MM.1S (cell line): ENCODE data around the gene TMOD3.
A peak's percentile ranks its signal among the peaks of the same experiment; 100 is the strongest.

ENCODE experiments used
- DNase-seq: peaks from one replicate; pipeline ENCODE4 v3.0.0-alpha.2; 2015
- H2AFZ ChIP-seq: fragments of 300-600 bp; sonication (generic); 2 replicates; pipeline ENCODE4 v1.6.0; 2016; ENCODE audit warnings: antibody characterized with exemption, low read length
- H3F3A ChIP-seq: fragments of 300-600 bp; sonication (generic); 2 replicates; pipeline ENCODE4 v1.6.1; 2016; ENCODE audit warnings: mild to moderate bottlenecking, antibody characterized with exemption, low read length, moderate library complexity, mixed read lengths; ENCODE audit not compliant: insufficient read depth
- H3K27ac ChIP-seq: fragments of 300-600 bp; sonication (generic); 2 replicates; pipeline ENCODE4 v1.5.1; 2016; ENCODE audit warnings: mild to moderate bottlenecking, low read length
- H3K27me3 ChIP-seq: fragments of 300-600 bp; sonication (generic); replicated peaks from 2 replicates; pipeline ENCODE4 v1.6.0; 2016; ENCODE audit warnings: low read length; ENCODE audit not compliant: insufficient read depth
- H3K36me3 ChIP-seq: fragments of 300-600 bp; sonication (generic); replicated peaks from 2 replicates; pipeline ENCODE4 v1.6.1; 2016; ENCODE audit warnings: mild to moderate bottlenecking, low read length, mixed read lengths; ENCODE audit not compliant: insufficient read depth
- H3K4me1 ChIP-seq: fragments of 300-600 bp; sonication (generic); 2 replicates; pipeline ENCODE4 v1.6.1; 2016; ENCODE audit warnings: low read length, mixed read lengths
- H3K4me2 ChIP-seq: fragments of 300-600 bp; sonication (generic); 2 replicates; pipeline ENCODE4 v1.6.0; 2016; ENCODE audit warnings: low read depth, low read length
- H3K4me3 ChIP-seq: fragments of 300-600 bp; sonication (generic); 2 replicates; pipeline ENCODE4 v1.5.1; 2016; ENCODE audit warnings: low read length, mixed read lengths
- H3K79me2 ChIP-seq: fragments of 300-600 bp; sonication (generic); 2 replicates; pipeline ENCODE4 v1.6.1; 2016; ENCODE audit warnings: mixed run types, low read length, mixed read lengths
- H3K9ac ChIP-seq: fragments of 300-600 bp; sonication (generic); 2 replicates; pipeline ENCODE4 v1.6.1; 2016; ENCODE audit warnings: low read length, mixed read lengths
- H3K9me2 ChIP-seq: fragments of 300-600 bp; sonication (generic); replicated peaks from 2 replicates; pipeline ENCODE4 v1.6.1; 2016; ENCODE audit warnings: mild to moderate bottlenecking, low read length, mixed read lengths; ENCODE audit not compliant: insufficient read depth
- H3K9me3 ChIP-seq: fragments of 300-600 bp; sonication (generic); replicated peaks from 2 replicates; pipeline ENCODE4 v1.6.1; 2016; ENCODE audit warnings: mild to moderate bottlenecking, low read length, mixed read lengths; ENCODE audit not compliant: insufficient read depth
- H4K20me1 ChIP-seq: fragments of 300-600 bp; sonication (generic); 2 replicates; pipeline ENCODE4 v1.6.1; 2016; ENCODE audit warnings: mild to moderate bottlenecking, low read length, moderate library complexity, mixed read lengths; ENCODE audit not compliant: insufficient read depth
- CTCF ChIP-seq: fragments of 300-600 bp; sonication (generic); IDR thresholded peaks from 2 replicates; pipeline ENCODE4 v1.5.1; 2016; ENCODE audit warnings: antibody characterized with exemption, low read length, mixed read lengths
- EZH2 ChIP-seq: fragments of 300-600 bp; sonication (generic); optimal IDR thresholded peaks from 2 replicates; pipeline ENCODE3; 2017; ENCODE audit warnings: low read depth, mild to moderate bottlenecking, antibody characterized with exemption, low read length, mixed read lengths
- EZH2phosphoT487 ChIP-seq: fragments of 300-600 bp; sonication (generic); IDR thresholded peaks from 2 replicates; pipeline ENCODE4 v1.6.1; 2018; ENCODE audit warnings: antibody characterized with exemption, low read length

The TMOD3 gene

GRCh38 chr15:51801391-51801835, 28.0 kb upstream of the TMOD3 start:
- DNase-seq = no peak
- Histone ChIP-seq H3K9ac (no peak overlapping the region), H3K9me3 (no peaks in the 10 kb centered on the region), H2AFZ (no peak overlapping the region), H4K20me1 (no peaks in the 10 kb centered on the region), H3K36me3 (no peaks in the 10 kb centered on the region), H3K4me3 (no peak overlapping the region), H3K9me2 (no peaks in the 10 kb centered on the region), H3K4me2 (no peak overlapping the region), H3K79me2 (no peaks in the 10 kb centered on the region), H3K27ac (no peak overlapping the region), H3F3A (no peaks in the 10 kb centered on the region), H3K27me3 (no peaks in the 10 kb centered on the region), H3K4me1 (no peaks in the 10 kb centered on the region)
- TF ChIP-seq EZH2phosphoT487 = no peak
- TF ChIP-seq CTCF = peak; percentile 51

- Histone ChIP-seq H3K4me3 (no peak overlapping the region), H3K27me3 (no peaks in the 10 kb centered on the region), H4K20me1 (no peaks in the 10 kb centered on the region), H3K9ac (no peak overlapping the region), H3K4me2 (no peak overlapping the region), H3K9me2 (no peaks in the 10 kb centered on the region), H3K4me1 (no peaks in the 10 kb centered on the region), H3K9me3 (no peaks in the 10 kb centered on the region), H3K36me3 (no peaks in the 10 kb centered on the region), H3F3A (no peaks in the 10 kb centered on the region), H3K27ac (no peak overlapping the region), H2AFZ (no peak overlapping the region), H3K79me2 (no peaks in the 10 kb centered on the region)
- no peak for DNase-seq
- TF ChIP-seq CTCF (no peak), EZH2phosphoT487 (no peak), EZH2 (no peak)
Measured at GRCh38 chr15:51802593-51802992, 26.9 kb upstream of the TMOD3 start.

GRCh38 chr15:51803965-51804364, 25.5 kb upstream of the TMOD3 start:
- Histone ChIP-seq H3K79me2 (no peaks in the 10 kb centered on the region), H3K36me3 (no peaks in the 10 kb centered on the region), H3F3A (no peaks in the 10 kb centered on the region), H3K4me1 (no peaks in the 10 kb centered on the region), H3K27ac (no peak overlapping the region), H2AFZ (no peak overlapping the region), H3K9me3 (no peaks in the 10 kb centered on the region), H3K9ac (no peak overlapping the region), H3K27me3 (no peaks in the 10 kb centered on the region), H3K9me2 (no peaks in the 10 kb centered on the region), H4K20me1 (no peaks in the 10 kb centered on the region), H3K4me3 (no peak overlapping the region), H3K4me2 (no peak overlapping the region)
- TF ChIP-seq CTCF (no peak), EZH2phosphoT487 (no peak), EZH2 (no peak)
- DNase-seq = no peak
